ENCODE measurements around the gene IGFBP6.

Gene IGFBP6

DNA sequence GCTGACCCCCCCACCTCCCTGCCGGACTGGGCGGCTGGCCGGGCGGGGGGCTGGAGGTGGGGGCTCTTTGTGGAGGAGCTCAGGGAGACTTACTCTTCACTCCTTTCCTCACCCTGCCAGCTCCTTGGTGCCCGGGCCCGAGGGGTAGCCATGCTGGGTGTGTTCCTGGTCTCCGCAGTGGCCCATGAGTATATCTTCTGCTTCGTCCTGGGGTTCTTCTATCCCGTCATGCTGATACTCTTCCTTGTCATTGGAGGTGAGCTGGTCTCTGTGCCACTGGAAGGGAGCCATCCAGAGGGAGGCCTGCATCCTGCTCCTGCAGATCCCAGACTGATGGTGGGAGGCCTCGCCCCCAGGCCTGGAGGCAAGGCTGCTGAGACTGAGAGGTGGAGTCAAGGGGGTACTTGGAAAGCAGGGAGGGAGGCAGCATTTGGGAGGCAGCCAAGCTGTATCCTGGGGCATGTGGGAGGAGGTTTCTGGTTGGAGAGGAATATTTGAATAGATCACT, 25.5 kb downstream of the IGFBP6 start:
- DNase-seq = no peak

DNA sequence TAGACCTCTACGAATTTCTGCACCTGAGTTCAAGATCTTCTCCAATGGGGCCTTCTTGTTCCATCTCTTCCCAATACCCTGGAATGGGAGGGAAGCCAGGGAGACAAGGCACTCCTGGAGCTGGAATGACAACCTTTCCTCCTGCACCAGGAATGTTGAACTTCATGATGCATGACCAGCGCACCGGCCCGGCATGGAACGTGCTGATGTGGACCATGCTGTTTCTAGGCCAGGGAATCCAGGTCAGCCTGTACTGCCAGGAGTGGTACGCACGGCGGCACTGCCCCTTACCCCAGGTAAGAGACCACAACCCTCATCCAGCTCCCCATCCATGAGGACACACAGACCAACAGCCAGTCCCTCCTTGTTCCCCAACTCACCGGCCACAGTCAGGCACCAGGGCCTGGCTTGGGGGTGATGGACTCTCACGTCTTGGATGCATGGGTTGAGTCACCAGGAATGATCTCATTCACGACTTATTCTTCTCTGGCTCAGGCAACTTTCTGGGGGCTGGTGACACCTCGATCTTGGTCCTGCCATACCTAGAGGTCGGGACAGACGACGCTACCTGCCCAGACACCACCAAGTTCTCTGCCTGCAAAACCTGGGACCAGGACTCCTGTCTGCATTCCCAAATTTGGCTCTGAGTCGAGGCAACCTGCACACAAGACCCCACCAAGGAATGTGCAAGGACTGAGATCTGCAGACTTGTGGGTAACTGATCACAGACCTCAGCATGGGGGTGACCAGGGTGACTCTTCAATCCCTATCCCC, 26.3 kb downstream of the IGFBP6 start:
- DNase-seq = no peak

DNA sequence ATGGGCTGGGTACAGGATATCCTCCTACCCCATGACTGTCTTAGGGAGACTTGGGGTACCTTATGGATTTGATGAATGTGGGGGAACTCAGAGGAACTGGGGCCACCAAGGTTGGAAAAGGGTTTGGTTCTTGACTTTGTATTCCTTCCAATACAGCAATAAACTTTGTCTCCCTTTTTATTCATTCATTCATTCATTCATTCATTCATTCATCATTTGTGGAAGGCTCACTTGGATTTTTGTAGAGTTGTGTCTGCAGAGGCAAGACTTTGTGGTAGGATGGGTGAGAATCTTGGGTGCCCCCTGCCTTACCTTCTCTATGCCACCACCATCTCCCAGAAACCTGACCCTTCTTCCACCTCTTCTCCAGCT, 26.9 kb downstream of the IGFBP6 start:
- no peak for DNase-seq

DNA sequence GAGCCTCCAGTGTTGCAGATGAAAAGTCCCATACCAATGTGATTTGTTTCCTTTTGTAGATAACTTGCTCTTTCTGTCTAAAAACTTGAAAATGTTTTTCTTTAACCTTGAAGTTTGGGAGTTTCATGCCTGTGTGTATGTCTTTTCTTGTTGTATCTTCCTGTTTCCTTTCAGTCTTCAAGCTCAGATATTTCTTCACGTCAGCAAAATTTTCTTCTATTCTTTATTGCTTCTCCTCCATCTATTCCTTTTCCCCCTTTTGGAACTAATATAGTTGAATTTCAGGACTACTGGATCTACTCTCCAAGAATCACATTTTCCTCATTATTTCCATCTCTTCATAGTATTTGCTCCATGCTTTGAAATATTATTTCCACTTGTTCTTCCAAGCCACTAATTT, 29.7 kb downstream of the IGFBP6 start:
- no peak for DNase-seq

DNA sequence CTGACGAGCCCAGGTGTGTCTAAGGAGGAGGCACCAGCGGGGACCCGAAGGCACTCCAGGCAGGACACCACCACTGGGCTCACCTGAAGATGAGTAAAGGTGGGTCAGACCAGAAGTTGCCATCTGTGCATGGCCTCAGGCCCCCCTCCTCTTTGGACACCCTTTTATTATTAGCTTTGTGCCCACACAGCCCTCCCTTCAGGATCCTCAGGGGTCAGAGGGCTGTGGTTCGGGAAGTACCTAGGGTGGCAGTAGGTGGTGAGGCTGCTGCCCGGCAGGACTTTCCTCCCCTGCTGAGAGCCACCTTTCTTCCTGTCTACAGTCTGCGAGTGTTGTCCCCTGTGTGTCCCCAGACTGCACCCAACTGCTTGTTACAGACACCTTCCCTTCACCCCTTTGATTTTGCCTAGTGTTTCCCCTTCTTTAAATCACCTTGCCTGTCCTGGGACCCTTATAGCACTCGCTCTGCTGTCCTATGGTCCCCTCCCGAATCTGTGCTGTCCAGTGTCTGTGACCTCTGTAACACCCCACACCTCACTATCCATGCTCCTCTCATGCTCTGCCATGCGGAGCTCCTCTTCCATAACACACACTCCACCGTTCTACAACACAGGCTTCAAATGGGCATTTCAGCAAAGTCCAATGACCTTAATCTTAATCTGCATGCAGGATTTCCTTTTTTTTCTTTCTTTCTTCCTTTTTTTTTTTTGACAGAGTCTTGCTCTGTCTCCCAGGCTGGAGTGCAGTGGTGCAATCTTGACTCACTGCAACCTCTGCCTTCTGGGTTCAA, 31.5 kb downstream of the IGFBP6 start:
- no peak for DNase-seq

DNA sequence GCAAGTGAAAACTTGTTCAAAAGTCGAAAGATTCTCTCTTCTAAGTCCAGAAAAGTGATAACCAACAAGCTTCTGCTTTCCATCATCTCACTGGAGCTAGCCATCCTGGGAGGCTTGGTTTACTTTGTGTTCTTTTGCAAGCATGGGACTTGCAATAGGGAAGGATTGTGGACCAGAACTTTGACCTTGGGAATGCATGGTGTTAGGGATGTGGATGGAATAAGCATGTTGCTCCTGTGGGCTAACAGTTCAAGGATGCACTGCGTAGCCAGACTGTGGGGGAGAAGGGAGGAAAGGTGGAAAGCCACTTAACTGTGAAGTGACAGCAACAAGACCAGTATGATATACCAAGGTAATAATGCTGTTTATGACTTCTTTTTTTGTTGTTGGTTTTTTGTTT, 34.4 kb downstream of the IGFBP6 start:
- no peak for DNase-seq

DNA sequence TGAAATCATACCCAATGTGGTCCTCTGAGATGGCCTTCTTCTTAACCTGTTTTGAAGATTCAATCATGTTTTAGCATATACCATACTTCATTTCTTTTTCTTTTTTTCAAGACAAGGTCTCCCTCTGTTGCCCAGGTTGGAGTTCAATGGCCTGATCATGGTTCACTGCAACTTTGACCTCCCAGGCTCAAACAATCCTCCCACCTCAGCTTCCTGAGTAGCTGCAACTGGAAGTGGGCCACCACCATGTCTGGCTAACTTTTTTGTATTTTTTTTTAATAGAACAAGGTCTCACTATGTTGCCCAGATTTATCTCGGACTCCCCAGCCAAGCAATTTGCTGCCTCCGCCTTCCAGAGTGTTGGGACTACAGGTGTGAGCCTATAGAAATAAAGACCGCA, 36.3 kb downstream of the IGFBP6 start:
- no peak for DNase-seq

DNA sequence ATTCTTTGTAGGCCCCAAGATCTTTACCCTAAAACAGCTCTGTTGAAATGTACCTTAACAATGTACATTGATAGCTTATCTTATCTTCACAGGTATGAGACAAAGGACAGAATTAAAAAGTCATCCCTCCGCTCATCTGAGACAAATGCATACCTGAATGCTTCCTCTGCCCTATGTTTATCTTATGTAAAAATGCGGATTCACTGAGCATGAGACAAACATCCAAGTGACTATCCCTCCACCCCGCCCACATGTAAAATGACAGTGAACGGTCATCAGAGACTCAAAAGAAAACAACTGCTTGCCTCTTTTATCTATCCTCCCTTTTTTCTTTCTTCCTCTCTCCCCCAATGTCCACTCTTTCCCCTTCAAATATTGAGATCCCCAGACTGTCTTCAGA, 45.9 kb downstream of the IGFBP6 start:
- no peak for DNase-seq

DNA sequence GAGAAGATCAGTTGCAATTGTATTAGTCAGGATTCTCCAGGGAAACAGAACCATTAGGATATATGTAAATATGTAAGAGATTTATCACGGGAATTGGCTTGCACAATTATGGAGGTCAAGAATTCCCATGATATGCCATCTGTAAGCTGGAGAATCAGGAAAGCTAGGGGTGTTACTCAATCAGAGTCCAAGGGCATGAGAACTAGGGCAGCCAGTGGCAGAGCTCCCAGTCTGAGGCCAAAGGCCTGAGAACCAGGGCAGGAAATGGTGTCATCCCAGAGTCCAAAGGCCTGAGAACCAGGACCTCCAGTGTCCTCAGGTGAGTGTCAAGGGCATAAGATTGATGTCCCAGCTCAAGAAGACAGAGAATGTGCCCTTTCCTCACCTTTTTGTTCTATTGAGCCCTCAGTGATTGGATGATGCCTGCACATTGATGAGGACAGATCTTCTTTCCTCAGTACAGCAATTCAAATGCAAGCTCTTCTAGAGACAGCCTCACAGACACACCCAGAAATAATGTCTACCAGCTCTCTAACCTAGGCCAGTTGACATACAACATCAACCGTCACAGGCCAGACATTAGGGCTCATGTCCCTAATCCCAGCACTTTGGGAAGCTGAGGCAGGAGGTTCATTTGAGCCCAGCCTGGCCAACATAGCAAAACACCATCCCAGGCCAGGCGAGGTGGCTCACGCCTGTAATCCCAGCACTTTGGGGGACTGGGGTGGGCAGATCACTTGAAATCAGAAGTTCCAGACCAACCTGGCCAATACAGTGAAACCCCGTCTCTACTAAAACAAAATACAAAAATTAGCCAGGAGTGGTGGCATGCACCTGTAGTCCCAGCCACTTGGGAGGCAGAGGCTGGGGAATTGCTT, 48.2 kb downstream of the IGFBP6 start:
- no peak for DNase-seq

DNA sequence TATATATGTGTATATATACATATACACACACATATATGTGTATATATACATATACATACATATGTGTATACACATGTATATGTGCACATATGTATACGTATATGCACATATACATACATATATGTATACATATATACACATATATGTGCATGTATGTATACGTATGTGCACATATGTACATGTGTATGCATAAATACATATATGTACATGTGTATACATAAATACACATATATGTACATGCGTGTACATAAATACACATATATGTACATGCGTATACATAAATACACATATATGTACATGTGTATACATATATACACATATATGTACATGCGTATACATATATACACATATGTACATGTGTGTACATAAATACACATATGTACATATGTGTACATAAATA, 49.7 kb downstream of the IGFBP6 start:
- DNase-seq = no peak

DNA sequence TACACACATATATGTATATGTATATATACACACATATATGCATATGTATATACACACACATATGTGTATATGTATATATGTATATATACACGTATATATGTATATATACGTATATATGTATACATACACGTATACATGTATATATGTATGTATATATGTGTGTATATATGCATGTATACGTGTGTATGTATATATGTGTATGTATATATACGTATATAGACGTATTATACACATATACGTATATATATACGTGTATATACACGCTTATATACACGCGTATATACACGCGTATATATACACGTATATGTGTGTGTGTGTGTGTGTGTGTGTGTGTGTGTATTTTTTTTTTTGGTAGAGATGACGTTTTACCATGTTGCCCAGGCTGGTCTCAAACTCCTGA, 50.2 kb downstream of the IGFBP6 start:
- no peak for DNase-seq

DNA sequence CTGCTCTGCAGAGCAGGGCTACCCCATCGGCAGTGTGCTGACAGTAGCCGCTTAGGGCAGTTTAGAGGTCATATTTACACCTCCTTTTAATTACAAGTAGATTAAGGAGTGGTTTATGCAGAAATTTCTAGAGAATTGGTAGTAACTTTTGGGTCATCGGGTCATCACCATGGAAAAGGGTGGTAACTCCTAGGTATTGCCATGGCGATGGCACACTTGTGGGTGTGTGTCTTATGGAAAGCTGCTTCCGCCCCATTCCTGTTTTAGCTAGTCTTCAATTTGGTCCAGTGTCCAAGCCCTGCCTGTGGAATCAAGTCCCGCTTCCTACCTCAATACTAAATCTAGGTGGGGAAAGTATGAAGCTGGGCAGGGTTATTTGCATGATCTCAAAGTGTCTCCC, 53.6 kb downstream of the IGFBP6 start:
- DNase-seq = no peak

Measured in stimulated activated CD4-positive, alpha-beta T cell treated with anti-CD3 and anti-CD28 coated beads, Interleukin-4, amount 100 ng/mL, for 24 hours (primary cell).